K562 (cell line): ENCODE data around the gene BTD. TPM values are rescaled to one million over a fixed set of nuclear protein-coding genes. Genes with fewer than 3 reads are reported as not detected.

Experiments
- ATAC-seq: fragments of 200-7000 bp; cut with Tn5 transposase; 3 replicates; pipeline ENCODE4 v1.9.1; 2020; ENCODE audit warnings: moderate library complexity
- BruUV-seq: library from RNA; stranded (reverse); fragments of 400-500 nt; replicated peaks from 2 replicates; lab custom pipeline; 2021; lab: Mats Ljungman, UMichigan
- CTCF ChIA-PET: fragments of 300-600 bp; formaldehyde crosslinking; extraction: SDS; loops from one replicate; lab custom pipeline; 2021; ENCODE audit warnings: low intra/inter-chr PET ratio; lab: Yijun Ruan, JAX
- POLR2A ChIA-PET: fragments of 300-600, 350-650 bp; sonication (Branson Sonifier 250); formaldehyde crosslinking; extraction: SDS; loops from one replicate; lab custom pipeline; 2021; ENCODE audit warnings: antibody characterized with exemption, inconsistent platforms; lab: Yijun Ruan, JAX
- DNase-seq, 4 experiments: peaks; one replicate each; pipeline versions ENCODE4 v3.0.0 to v3.0.0-alpha.2; 2011 to 2018; ENCODE audit warnings: low spot score in 3 of 4, mixed read lengths in 3 of 4; ENCODE audit errors: extremely low read depth in 1 of 4
- FAIRE-seq: peaks from 2 replicates; lab custom pipeline; 2011; peaks lifted over from hg19 to GRCh38; lab: Jason Lieb, UNC
- H2AFZ ChIP-seq: 2 replicates; pipeline ENCODE4 v1.6.0; 2011; ENCODE audit warnings: low read depth, low read length, control low read depth, inconsistent platforms
- H3K27ac ChIP-seq: fragments of 200-600 bp; 3 replicates; pipeline ENCODE4 v1.8.0; 2011; ENCODE audit warnings: low read depth, mild to moderate bottlenecking, control low read depth, inconsistent platforms, low read length, moderate library complexity, mixed read lengths; ENCODE audit errors: extremely low read depth
- H3K27me3 ChIP-seq, 2 experiments: fragments of 300-600 bp in 1 of 2; 2 replicates in 1 of 2; 3 replicates in 1 of 2; pipeline versions ENCODE4 v1.6.0 to v1.8.0; 2011; ENCODE audit warnings: inconsistent platforms in 2 of 2, low read length in 2 of 2, mild to moderate bottlenecking in 1 of 2, mixed read lengths in 1 of 2, moderate library complexity in 1 of 2; ENCODE audit not compliant: control insufficient read depth in 2 of 2, insufficient read depth in 2 of 2
- H3K36me3 ChIP-seq: fragments of 300-600 bp; 3 replicates; pipeline ENCODE4 v1.8.0; 2011; ENCODE audit warnings: mild to moderate bottlenecking, low read length, inconsistent platforms; ENCODE audit not compliant: control insufficient read depth, insufficient read depth
- H3K4me1 ChIP-seq, 2 experiments: fragments of 200-600 bp in 1 of 2; replicated peaks in 1 of 2; 2 replicates in 1 of 2; 3 replicates in 1 of 2; pipeline versions ENCODE4 v1.5.1 to v1.8.0; 2011; ENCODE audit warnings: inconsistent platforms in 2 of 2, low read length in 2 of 2, mild to moderate bottlenecking in 1 of 2, mixed read lengths in 1 of 2, moderate library complexity in 1 of 2; ENCODE audit not compliant: control insufficient read depth in 2 of 2, insufficient read depth in 2 of 2
- H3K4me2 ChIP-seq: 2 replicates; pipeline ENCODE4 v1.6.1; 2011; ENCODE audit warnings: low read length, control low read depth, inconsistent platforms, mixed read lengths; ENCODE audit not compliant: insufficient read depth
- H3K4me3 ChIP-seq: fragments of 200-600 bp; sonication (generic), shearing (Covaris generic); 2 replicates; pipeline ENCODE4 v1.5.1; 2016; ENCODE audit warnings: control low read depth, inconsistent platforms
- H3K79me2 ChIP-seq: fragments of 200-600 bp; 3 replicates; pipeline ENCODE4 v1.8.0; 2011; ENCODE audit warnings: low read length, inconsistent platforms; ENCODE audit not compliant: control insufficient read depth, insufficient read depth
- H3K9ac ChIP-seq, 2 experiments: 2 replicates each; pipeline versions ENCODE4 v1.6.0 to v1.6.1; 2011; ENCODE audit warnings: low read depth in 2 of 2, low read length in 2 of 2, control low read depth in 1 of 2, inconsistent platforms in 1 of 2, mild to moderate bottlenecking in 1 of 2, mixed read lengths in 1 of 2; ENCODE audit not compliant: insufficient read depth in 1 of 2
- H3K9me1 ChIP-seq: one replicate; pipeline ENCODE4 v1.6.0; 2011; ENCODE audit warnings: inconsistent platforms, mild to moderate bottlenecking, low read length, moderate library complexity; ENCODE audit not compliant: control insufficient read depth, insufficient read depth
- H3K9me3 ChIP-seq: replicated peaks from 2 replicates; pipeline ENCODE4 v1.5.1; 2011; ENCODE audit warnings: low read depth, low read length, inconsistent platforms; ENCODE audit not compliant: control insufficient read depth, insufficient read depth
- H4K20me1 ChIP-seq: replicated peaks from 2 replicates; pipeline ENCODE4 v1.6.1; 2011; ENCODE audit warnings: low read length, inconsistent platforms, mixed read lengths; ENCODE audit not compliant: control insufficient read depth, insufficient read depth
- GTF2A2 ChIP-seq: IDR thresholded peaks from 2 replicates; pipeline ENCODE4 v1.6.1; 2016; ENCODE audit warnings: mild to moderate bottlenecking, missing genetic modification characterization, missing compliant biosample characterization
- IRF2 ChIP-seq: sonication (generic); formaldehyde crosslinking; IDR thresholded peaks from 2 replicates; pipeline ENCODE4 v1.8.1; 2022; ENCODE audit warnings: mild to moderate bottlenecking, missing genetic modification reagents
- JUND ChIP-seq, 2 experiments: IDR thresholded peaks; 2 replicates in 1 of 2; 3 replicates in 1 of 2; pipeline ENCODE4 v1.6.1; 2011; ENCODE audit warnings: borderline replicate concordance in 2 of 2, low read depth in 2 of 2, low read length in 2 of 2, improper control_type of control experiment in 1 of 2, missing biosample characterization in 1 of 2, missing genetic modification characterization in 1 of 2, missing genetic modification reagents in 1 of 2
- KDM4B ChIP-seq, 2 experiments: fragments of 450-650 bp in 1 of 2; sonication (generic) in 1 of 2; IDR thresholded peaks; 2 replicates each; pipeline ENCODE4 v1.6.1; 2016 to 2017; ENCODE audit warnings: borderline replicate concordance in 2 of 2, antibody characterized with exemption in 1 of 2, low read depth in 1 of 2, mild to moderate bottlenecking in 1 of 2
- MEF2D ChIP-seq: conservative IDR thresholded peaks from 2 replicates; pipeline ENCODE4 v1.6.1; 2016; ENCODE audit warnings: low read depth, missing genetic modification characterization, missing compliant biosample characterization
- TBP ChIP-seq: optimal IDR thresholded peaks from 2 replicates; pipeline ENCODE3; 2011; ENCODE audit warnings: low read depth, low read length, improper control_type of control experiment
- TGIF2 ChIP-seq: sonication (generic); formaldehyde crosslinking; IDR thresholded peaks from 2 replicates; pipeline ENCODE4 v1.8.1; 2022; ENCODE audit warnings: mild to moderate bottlenecking, missing genetic modification reagents, moderate library complexity
- ZFP30 ChIP-seq: fragments of 250-450 bp; sonication (Bioruptor Pico); IDR thresholded peaks from 2 replicates; pipeline ENCODE4 v1.8.0; 2022; ENCODE audit warnings: moderate library complexity, mild to moderate bottlenecking, inconsistent platforms, borderline replicate concordance
- ZNF146 ChIP-seq: IDR thresholded peaks from one replicate; pipeline ENCODE4 v1.6.1; 2018; ENCODE audit warnings: missing compliant biosample characterization; ENCODE audit not compliant: unreplicated experiment
- ZNF165 ChIP-seq: fragments of 250-450 bp; sonication (Bioruptor Pico); IDR thresholded peaks from 2 replicates; pipeline ENCODE4 v1.4.0; 2020; ENCODE audit warnings: borderline replicate concordance
- WGBS: fragments of 100-300 bp; shearing (Covaris generic); methylation state at CpG from one replicate; pipeline ENCODE4 v1.1.6; 2016; ENCODE audit warnings: low coverage, mixed read lengths; ENCODE audit not compliant: insufficient coverage; ENCODE audit errors: missing lambda C conversion rate; 5-methylcytosine and 5-hydroxymethylcytosine counted together
- in situ Hi-C: fragments of 300-500 bp; cut with MboI; formaldehyde crosslinking; loops from 4 replicates; pipeline ENCODE4 v1.15.0; 2018; ENCODE audit warnings: inconsistent platforms, mixed read lengths
- intact Hi-C: fragments of 100-400 bp; cut with micrococcal nuclease; formaldehyde crosslinking; loops from 2 replicates; pipeline ENCODE4 v1.14.2; 2022
- polyA plus RNA-seq, 8 experiments: library from polyadenylated mRNA; depleted of rRNA in 4 of 8; stranded (reverse) in 5 of 8; unstranded in 3 of 8; fragments of >200 nt; fragmentation: Nextera tagmentation in 2 of 8; fragmentation: Illumina TruSeq in 1 of 8; extraction: Ambion mirVana in 2 of 8; extraction: Trizol in 1 of 8; gene quantifications; 2 replicates each; pipeline versions ENCODE4 v1.2.1 to v1.2.3, GENCODE V29; 2011 to 2014; ENCODE audit warnings: inconsistent platforms in 1 of 8, missing spikeins in 1 of 8
- total RNA-seq, 7 experiments: library from RNA; depleted of rRNA in 6 of 7; stranded (reverse); fragments of >200 nt in 6 of 7; fragmentation: Illumina TruSeq in 2 of 7; extraction: Trizol in 2 of 7; gene quantifications; 2 replicates each; pipeline versions ENCODE4 v1.2.1 to v1.2.3, GENCODE V29; 2011 to 2021; ENCODE audit warnings: low replicate concordance in 1 of 7
- TF ChIP-seq, protein P1 (sequence below): sonication (generic); formaldehyde crosslinking; IDR thresholded peaks from 2 replicates; pipeline ENCODE4 v1.8.1; 2022; ENCODE audit warnings: missing genetic modification reagents

The BTD gene
- total and polyA plus RNA-seq, 9 of the 15 experiments (the other 6 are each of a cell fraction or from before 2014, with no cell fraction given) = 6.6 to 26.2 (median 10.6) TPM

DNA sequence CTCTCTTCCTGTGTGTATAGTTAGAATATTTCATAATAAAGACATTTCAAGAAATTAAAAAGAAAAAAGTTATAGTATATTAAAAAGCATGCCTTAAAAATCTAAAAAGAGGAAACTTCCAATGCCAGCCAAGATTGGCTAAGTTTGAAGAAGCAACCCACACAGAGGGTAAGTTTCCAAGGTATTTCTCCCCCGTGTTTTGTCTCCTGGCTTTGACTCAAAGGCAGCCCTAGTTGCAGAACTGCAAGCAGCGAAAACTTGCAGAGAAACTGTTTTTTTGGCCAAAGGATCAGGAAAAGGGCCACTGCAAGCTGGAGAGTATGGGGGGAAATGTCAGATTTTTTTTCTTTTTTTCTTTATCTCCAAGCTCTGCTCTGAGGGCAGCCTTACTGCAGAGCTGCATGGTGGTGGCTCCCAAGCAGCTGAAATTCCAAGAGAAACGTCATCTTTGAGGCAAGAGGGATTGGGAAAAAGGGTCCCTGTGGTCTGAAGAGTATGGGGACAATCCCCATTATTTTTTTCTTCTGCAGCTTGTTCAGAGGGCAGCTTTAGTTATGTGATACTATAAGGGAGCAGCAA is 23.2 kb upstream of the BTD start:
- no peaks in the 10 kb centered on the region for H3K9me1 ChIP-seq
- no peak for ATAC-seq
- no peak overlapping the region for H2AFZ ChIP-seq
- no peak for TF ChIP-seq MEF2D (tag)
- TF ChIP-seq JUND (IDR thresholded peaks at IDR 0.05; ENCODE audit: borderline replicate concordance, low read depth, low read length) = no peak
- TF ChIP-seq JUND (tag; IDR thresholded peaks at IDR 0.05; ENCODE audit: borderline replicate concordance, low read depth, low read length) = no peak
- no peak for DNase-seq
- ChIA-PET POLR2A (interaction anchor here (0.5 to 1.4 kb wide), 3 partner anchors 10 to 326 kb away, joined by 3 to 5 read pairs (median 3); no protein-coding TSS in a partner anchor), CTCF (no interaction called here)
- no peaks in the 10 kb centered on the region for H3K79me2 ChIP-seq
- no peak overlapping the region for H3K4me3 ChIP-seq
- whole genome bisulfite sequencing = 57% methylated on average over 3 of the region's 3 CpGs
- intact Hi-C loops (no loop called here), in situ Hi-C loops (no loop called here)
- peaks cover 24% of the 10 kb centered on the region; the same call in 2 of the 3 replicates for H3K36me3 ChIP-seq
- no peak overlapping the region for H3K27ac ChIP-seq
- no peak for FAIRE-seq
- no peak overlapping the region for H3K4me2 ChIP-seq
- H3K27me3 ChIP-seq = no peaks in the 10 kb centered on the region
- no peaks in the 10 kb centered on the region for H3K4me1 ChIP-seq
- no TSS peak for BruUV-seq
- H3K9me3 ChIP-seq = no peaks in the 10 kb centered on the region
- no peaks in the 10 kb centered on the region for H4K20me1 ChIP-seq
- H3K9ac ChIP-seq = no peak overlapping the region

DNA sequence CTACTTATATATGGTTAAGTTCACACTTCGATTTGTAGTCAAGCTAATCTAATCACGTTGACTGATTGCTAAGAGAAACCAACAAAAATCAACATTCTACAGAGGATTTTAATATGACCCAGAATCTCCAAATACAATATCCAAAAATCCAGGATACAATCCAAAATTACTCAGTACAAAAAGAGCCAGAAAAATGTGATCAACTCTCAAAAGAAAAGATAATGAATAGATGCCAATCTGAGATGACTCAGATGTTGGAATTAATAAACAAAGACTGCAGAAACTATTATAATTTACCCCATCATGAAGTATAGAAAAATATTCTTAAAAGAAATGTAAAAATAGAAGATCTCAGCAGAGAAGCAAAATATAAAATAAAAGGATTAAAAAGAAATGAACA is 22.5 kb upstream of the BTD start:
- intact Hi-C loops = no loop called here
- H3K9me1 ChIP-seq = no peaks in the 10 kb centered on the region
- 41% methylated on average over 2 of the region's 2 CpGs for WGBS
- ChIA-PET POLR2A (interaction anchor here (1.4 kb wide), 1 partner anchor 10 kb away, joined by 5 read pairs; no protein-coding TSS in a partner anchor), CTCF (no interaction called here)
- no peak overlapping the region for H2AFZ ChIP-seq
- peaks cover 24% of the 10 kb centered on the region; the same call in 2 of the 3 replicates for H3K36me3 ChIP-seq
- H3K9me3 ChIP-seq = no peaks in the 10 kb centered on the region
- ATAC-seq (no peak), DNase-seq (no peak), FAIRE-seq (no peak)
- no peak overlapping the region for H3K9ac ChIP-seq
- H3K27me3 ChIP-seq = no peaks in the 10 kb centered on the region
- H4K20me1 ChIP-seq = no peaks in the 10 kb centered on the region
- in situ Hi-C loops = no loop called here
- H3K4me3 ChIP-seq = no peak overlapping the region
- no peaks in the 10 kb centered on the region for H3K79me2 ChIP-seq
- H3K27ac ChIP-seq = no peak overlapping the region
- BruUV-seq = no TSS peak
- no peak overlapping the region for H3K4me2 ChIP-seq
- H3K4me1 ChIP-seq = no peaks in the 10 kb centered on the region
- TF ChIP-seq ZNF165 (CRISPR knock-in tag) (no peak), ZNF146 (CRISPR knock-in tag) (no peak), ZFP30 (no peak), GTF2A2 (tag) (no peak), KDM4B (IDR thresholded peaks at IDR 0.05; ENCODE audit: borderline replicate concordance in 2 of 2, low read depth in 1 of 2) (no peak), TGIF2 (CRISPR knock-in tag) (no peak), IRF2 (CRISPR knock-in tag) (no peak), TBP (no peak)
- TF ChIP-seq, protein P1, sequence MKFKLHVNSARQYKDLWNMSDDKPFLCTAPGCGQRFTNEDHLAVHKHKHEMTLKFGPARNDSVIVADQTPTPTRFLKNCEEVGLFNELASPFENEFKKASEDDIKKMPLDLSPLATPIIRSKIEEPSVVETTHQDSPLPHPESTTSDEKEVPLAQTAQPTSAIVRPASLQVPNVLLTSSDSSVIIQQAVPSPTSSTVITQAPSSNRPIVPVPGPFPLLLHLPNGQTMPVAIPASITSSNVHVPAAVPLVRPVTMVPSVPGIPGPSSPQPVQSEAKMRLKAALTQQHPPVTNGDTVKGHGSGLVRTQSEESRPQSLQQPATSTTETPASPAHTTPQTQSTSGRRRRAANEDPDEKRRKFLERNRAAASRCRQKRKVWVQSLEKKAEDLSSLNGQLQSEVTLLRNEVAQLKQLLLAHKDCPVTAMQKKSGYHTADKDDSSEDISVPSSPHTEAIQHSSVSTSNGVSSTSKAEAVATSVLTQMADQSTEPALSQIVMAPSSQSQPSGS (CRISPR knock-in tag) = no peak
